Mesendoderm (in vitro differentiated cells): Measurements from ENCODE around the gene CST4.
A peak's percentile ranks its signal among the peaks of the same experiment; 100 is the strongest.
"Not testable (repeated sequence)": the region's sequence is repeated elsewhere in the genome, so short reads cannot be mapped to it uniquely, and the experiment has no call there.

Experiments
- DNase-seq: peaks from one replicate; pipeline ENCODE4 v3.0.0; 2013
- H2AK5ac ChIP-seq: 2 replicates; pipeline ENCODE4 v1.6.1; 2013; ENCODE audit warnings: low read length, inconsistent platforms
- H2BK120ac ChIP-seq: 2 replicates; pipeline ENCODE4 v1.6.1; 2013; ENCODE audit warnings: low read depth, mild to moderate bottlenecking, low read length, moderate library complexity, mixed read lengths
- H2BK15ac ChIP-seq: replicated peaks from 2 replicates; pipeline ENCODE4 v1.6.1; 2013; ENCODE audit warnings: low read depth, mild to moderate bottlenecking, moderate library complexity
- H2BK5ac ChIP-seq: 2 replicates; pipeline ENCODE4 v1.6.1; 2013; ENCODE audit warnings: low read length, inconsistent platforms
- H3K18ac ChIP-seq: 2 replicates; pipeline ENCODE4 v1.6.1; 2013; ENCODE audit warnings: mild to moderate bottlenecking, low read length, mixed read lengths
- H3K23ac ChIP-seq: one replicate; pipeline ENCODE4 v1.6.1; 2013; ENCODE audit warnings: low read length
- H3K27ac ChIP-seq: 2 replicates; pipeline ENCODE4 v1.5.1; 2013; ENCODE audit warnings: low read depth, mild to moderate bottlenecking, inconsistent platforms, low read length, moderate library complexity
- H3K27me3 ChIP-seq: 2 replicates; pipeline ENCODE4 v1.6.1; 2013; ENCODE audit warnings: low read length, control low read depth, mild to moderate bottlenecking, inconsistent platforms; ENCODE audit not compliant: insufficient read depth, poor library complexity
- H3K36me3 ChIP-seq: 2 replicates; pipeline ENCODE4 v1.6.1; 2013; ENCODE audit warnings: low read length, inconsistent platforms; ENCODE audit not compliant: control insufficient read depth, insufficient read depth
- H3K4ac ChIP-seq: one replicate; pipeline ENCODE4 v1.6.1; 2013; ENCODE audit warnings: low read depth, mild to moderate bottlenecking, low read length, moderate library complexity
- H3K4me1 ChIP-seq: 2 replicates; pipeline ENCODE4 v1.6.1; 2013; ENCODE audit warnings: low read depth, low read length, inconsistent platforms; ENCODE audit not compliant: control insufficient read depth
- H3K4me2 ChIP-seq: 2 replicates; pipeline ENCODE4 v1.6.1; 2013; ENCODE audit warnings: low read length
- H3K4me3 ChIP-seq: 2 replicates; pipeline ENCODE4 v1.5.1; 2013; ENCODE audit warnings: mild to moderate bottlenecking, low read length
- H3K56ac ChIP-seq: one replicate; pipeline ENCODE4 v1.6.1; 2013; ENCODE audit warnings: low read length
- H3K79me1 ChIP-seq: 2 replicates; pipeline ENCODE4 v1.6.1; 2013; ENCODE audit warnings: low read length, inconsistent platforms
- H3K79me2 ChIP-seq: 2 replicates; pipeline ENCODE4 v1.6.1; 2013; ENCODE audit warnings: mild to moderate bottlenecking, low read length; ENCODE audit not compliant: control insufficient read depth, insufficient read depth
- H3K9ac ChIP-seq: 2 replicates; pipeline ENCODE4 v1.6.1; 2013; ENCODE audit warnings: low read length, inconsistent platforms
- H4K5ac ChIP-seq: one replicate; pipeline ENCODE4 v1.6.1; 2013; ENCODE audit warnings: low read length
- H4K8ac ChIP-seq: one replicate; pipeline ENCODE4 v1.6.1; 2013; ENCODE audit warnings: low read depth, mild to moderate bottlenecking, control low read depth, low read length, moderate library complexity
- WGBS: extraction: QIAGEN DNeasy Blood & Tissue Kit; methylation state at CpG from one replicate; pipeline ENCODE4 v1.1.7; 2013; ENCODE audit warnings: low lambda C conversion rate, missing lambda C conversion rate; ENCODE audit not compliant: insufficient coverage; ENCODE audit errors: extremely low coverage; 5-methylcytosine and 5-hydroxymethylcytosine counted together

CST4 gene

GRCh38 chr20:23710771-23711170, 21.9 kb upstream of the CST4 start:
- no peak overlapping the region for H2BK120ac ChIP-seq
- H3K79me1 ChIP-seq: no peaks in the 10 kb centered on the region
- no peaks in the 10 kb centered on the region for H3K36me3 ChIP-seq
- no peak overlapping the region for H2AK5ac ChIP-seq
- H3K79me2 ChIP-seq: no peaks in the 10 kb centered on the region
- H2BK15ac ChIP-seq: no peak overlapping the region
- no peak overlapping the region for H3K56ac ChIP-seq
- H3K4me2 ChIP-seq: no peak overlapping the region
- no peak overlapping the region for H3K9ac ChIP-seq
- H3K27me3 ChIP-seq: no peaks in the 10 kb centered on the region
- no peaks in the 10 kb centered on the region for H3K4me1 ChIP-seq
- WGBS: no CpG with 5 or more reads among the region's 4 CpGs
- H3K18ac ChIP-seq: no peak overlapping the region
- H2BK5ac ChIP-seq: no peak overlapping the region
- no peak overlapping the region for H4K8ac ChIP-seq
- H4K5ac ChIP-seq: no peak overlapping the region
- no peak overlapping the region for H3K4me3 ChIP-seq
- no peak for DNase-seq
- H3K27ac ChIP-seq: no peak overlapping the region
- H3K4ac ChIP-seq: no peak overlapping the region
- no peak overlapping the region for H3K23ac ChIP-seq

DNA sequence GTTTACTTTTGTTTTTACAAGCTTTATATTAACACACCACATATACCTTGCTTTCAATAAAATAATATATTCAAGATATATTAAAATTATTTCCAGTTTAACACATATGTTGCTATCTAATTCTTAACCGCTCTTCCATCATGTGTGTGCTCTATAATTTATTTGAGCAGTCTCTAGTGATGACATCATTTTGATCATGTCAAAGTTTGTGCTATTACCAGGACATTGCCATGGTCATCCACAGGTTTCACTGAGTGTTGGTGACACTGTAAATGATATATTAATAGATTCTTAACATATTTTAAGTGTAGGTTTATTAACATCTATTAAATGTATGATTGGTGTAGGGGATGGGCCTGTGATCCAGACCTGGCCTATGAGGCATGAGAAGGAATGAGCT, 17.1 kb upstream of the CST4 start:
- Histone ChIP-seq H3K79me2 (no peaks in the 10 kb centered on the region), H3K18ac (no peak overlapping the region), H2BK5ac (no peak overlapping the region), H3K23ac (no peak overlapping the region), H3K4me2 (no peak overlapping the region), H4K5ac (no peak overlapping the region), H2BK15ac (no peak overlapping the region), H3K9ac (no peak overlapping the region), H3K4ac (no peak overlapping the region), H3K56ac (no peak overlapping the region), H2BK120ac (no peak overlapping the region), H4K8ac (no peak overlapping the region), H3K4me3 (no peak overlapping the region), H3K79me1 (no peaks in the 10 kb centered on the region), H3K27me3 (no peaks in the 10 kb centered on the region), H2AK5ac (no peak overlapping the region), H3K27ac (no peak overlapping the region), H3K4me1 (no peaks in the 10 kb centered on the region), H3K36me3 (no peaks in the 10 kb centered on the region)
- DNase-seq: no peak
- no CpG with 5 or more reads among the region's 1 CpG for WGBS

GRCh38 chr20:23702021-23702420, 13.2 kb upstream of the CST4 start:
- no CpG with 5 or more reads among the region's 4 CpGs for WGBS
- Histone ChIP-seq H3K27me3 (no peaks in the 10 kb centered on the region), H3K36me3 (no peaks in the 10 kb centered on the region), H3K4me3 (no peak overlapping the region), H2BK15ac (no peak overlapping the region), H2BK120ac (no peak overlapping the region), H3K79me2 (no peaks in the 10 kb centered on the region), H3K27ac (no peak overlapping the region), H3K4ac (no peak overlapping the region), H3K18ac (no peak overlapping the region), H4K8ac (no peak overlapping the region), H4K5ac (no peak overlapping the region), H2BK5ac (no peak overlapping the region), H3K4me1 (no peaks in the 10 kb centered on the region), H3K4me2 (no peak overlapping the region), H3K56ac (no peak overlapping the region), H3K79me1 (no peaks in the 10 kb centered on the region), H3K23ac (no peak overlapping the region), H3K9ac (no peak overlapping the region), H2AK5ac (no peak overlapping the region)
- DNase-seq: no peak

DNA sequence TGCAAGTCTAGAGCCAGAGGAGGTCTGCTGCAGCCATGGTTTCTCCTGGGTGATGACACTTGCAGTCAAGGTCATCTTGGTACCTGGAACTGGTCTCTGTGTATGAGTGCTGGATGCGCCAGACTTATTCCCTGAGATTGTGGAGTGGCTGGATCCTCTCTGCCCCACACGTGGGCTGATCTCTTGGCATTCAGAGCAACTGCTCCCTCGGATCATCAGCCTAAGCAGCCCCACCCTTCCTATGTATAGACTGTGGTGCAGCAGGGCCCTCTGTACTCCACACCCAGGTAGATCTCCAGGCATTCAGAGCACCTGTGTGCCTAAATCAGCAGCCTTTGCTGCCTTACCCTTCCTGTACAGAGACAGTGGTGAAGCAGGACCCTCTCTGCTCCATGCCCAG, 12.1 kb upstream of the CST4 start:
- Histone ChIP-seq H2BK15ac (no peak overlapping the region), H3K56ac (no peak overlapping the region), H3K27ac (no peak overlapping the region), H3K18ac (no peak overlapping the region), H3K36me3 (no peaks in the 10 kb centered on the region), H4K5ac (no peak overlapping the region), H2BK120ac (no peak overlapping the region), H3K23ac (peak overlapping the region; percentile 80), H2BK5ac (no peak overlapping the region), H3K4me2 (no peak overlapping the region), H3K79me1 (no peaks in the 10 kb centered on the region), H2AK5ac (peak overlapping the region; percentile 97), H3K4me3 (no peak overlapping the region), H3K27me3 (no peaks in the 10 kb centered on the region), H3K4ac (no peak overlapping the region), H3K79me2 (no peaks in the 10 kb centered on the region), H3K9ac (no peak overlapping the region), H4K8ac (no peak overlapping the region), H3K4me1 (no peaks in the 10 kb centered on the region)
- DNase-seq: no peak
- no CpG with 5 or more reads among the region's 3 CpGs for WGBS

DNA sequence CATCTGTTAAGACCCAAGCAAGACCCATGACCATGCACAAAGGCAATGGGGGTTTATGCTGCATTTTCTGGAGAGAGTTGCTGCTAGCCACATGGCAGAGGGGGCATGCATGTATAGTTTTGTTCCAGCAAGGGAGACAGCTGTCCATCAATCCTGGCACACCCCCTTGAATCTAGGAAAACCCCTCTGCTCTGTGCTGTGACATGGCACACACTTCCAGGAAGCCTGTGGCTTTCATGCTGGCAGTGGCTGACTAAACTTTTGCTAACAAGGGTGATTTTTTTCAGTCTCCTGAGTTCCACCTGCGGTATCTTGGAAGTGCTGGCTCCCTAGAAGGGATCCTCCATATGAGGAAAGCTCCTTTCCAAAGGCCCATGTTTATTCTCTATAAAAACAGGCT, 9.1 kb upstream of the CST4 start:
- H2BK15ac ChIP-seq: no peak overlapping the region
- H3K4me2 ChIP-seq: no peak overlapping the region
- H2BK120ac ChIP-seq: no peak overlapping the region
- H3K27me3 ChIP-seq: no peaks in the 10 kb centered on the region
- H3K4me3 ChIP-seq: no peak overlapping the region
- H4K5ac ChIP-seq: no peak overlapping the region
- H3K23ac ChIP-seq: no peak overlapping the region
- no peak overlapping the region for H3K4ac ChIP-seq
- no peak for DNase-seq
- no peaks in the 10 kb centered on the region for H3K36me3 ChIP-seq
- H3K56ac ChIP-seq: no peak overlapping the region
- no peak overlapping the region for H2AK5ac ChIP-seq
- H3K79me1 ChIP-seq: no peaks in the 10 kb centered on the region
- H4K8ac ChIP-seq: no peak overlapping the region
- no peak overlapping the region for H3K9ac ChIP-seq
- H2BK5ac ChIP-seq: no peak overlapping the region
- H3K18ac ChIP-seq: no peak overlapping the region
- H3K27ac ChIP-seq: no peak overlapping the region
- no CpG with 5 or more reads among the region's 1 CpG for WGBS
- peaks cover 1% of the 10 kb centered on the region for H3K4me1 ChIP-seq
- no peaks in the 10 kb centered on the region for H3K79me2 ChIP-seq

DNA sequence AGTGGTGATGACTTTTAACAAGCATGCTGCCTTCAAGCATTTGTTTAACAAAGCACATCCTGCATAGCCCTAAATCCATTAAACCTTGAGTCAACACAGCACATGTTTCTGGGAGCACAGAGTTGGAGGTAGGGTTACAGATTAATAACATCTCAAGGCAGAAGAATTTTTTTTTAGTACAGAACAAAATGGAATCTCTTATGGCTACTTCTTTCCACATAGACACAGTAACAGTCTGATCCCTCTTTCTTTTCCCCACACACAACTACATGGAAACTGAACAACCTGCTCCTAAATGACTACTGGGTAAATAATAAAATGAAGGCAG, 6.2 kb upstream of the CST4 start:
- not testable (repeated sequence) for H2BK120ac ChIP-seq, H3K18ac ChIP-seq, H4K5ac ChIP-seq, H3K4ac ChIP-seq, H3K27me3 ChIP-seq, H3K27ac ChIP-seq, H3K79me1 ChIP-seq, H3K4me1 ChIP-seq, H3K23ac ChIP-seq, H2BK5ac ChIP-seq, H2AK5ac ChIP-seq, H3K56ac ChIP-seq, H3K36me3 ChIP-seq, H2BK15ac ChIP-seq, H4K8ac ChIP-seq, H3K4me2 ChIP-seq, H3K9ac ChIP-seq, H3K79me2 ChIP-seq, H3K4me3 ChIP-seq
- peak; percentile 37 for DNase-seq
